Suprapubic skin (tissue), 4 donors: ENCODE data around the gene TMEM225B. TPM values are rescaled to one million over a fixed set of nuclear protein-coding genes. Genes with fewer than 3 reads are reported as not detected.

Experiments
- DNase-seq, 2 donors: peaks; one replicate each; pipeline ENCODE4 v3.0.0-alpha.2; 2019; ENCODE audit warnings: low spot score in 2 of 2
- H3K27ac ChIP-seq: fragments of 200-600 bp; sonication (generic); one replicate; pipeline ENCODE4 v1.5.1; 2019
- H3K27me3 ChIP-seq: fragments of 200-600 bp; sonication (generic); one replicate; pipeline ENCODE4 v1.5.1; 2019
- H3K36me3 ChIP-seq: fragments of 200-600 bp; sonication (generic); one replicate; pipeline ENCODE4 v1.5.1; 2019
- H3K4me1 ChIP-seq: fragments of 200-600 bp; sonication (generic); one replicate; pipeline ENCODE4 v1.5.1; 2019
- H3K4me3 ChIP-seq: fragments of 200-600 bp; sonication (generic); one replicate; pipeline ENCODE4 v1.5.1; 2019; ENCODE audit warnings: mild to moderate bottlenecking
- H3K9me3 ChIP-seq: fragments of 200-600 bp; sonication (generic); one replicate; pipeline ENCODE4 v1.5.1; 2019
- EP300 ChIP-seq: sonication (generic); formaldehyde crosslinking; IDR thresholded peaks from one replicate; pipeline ENCODE4 v1.6.1; 2017; ENCODE audit warnings: antibody characterized with exemption
- POLR2A ChIP-seq, 2 donors: fragments of 450-650 bp; IDR thresholded peaks; one replicate each; pipeline ENCODE4 v1.6.1; 2017; ENCODE audit warnings: antibody characterized with exemption in 2 of 2, mild to moderate bottlenecking in 2 of 2, moderate library complexity in 2 of 2
- POLR2AphosphoS5 ChIP-seq, 3 donors: sonication (generic); formaldehyde crosslinking; IDR thresholded peaks; one replicate each; pipeline ENCODE4 v1.6.1; 2017; ENCODE audit warnings: antibody characterized with exemption in 3 of 3
- WGBS: methylation state at CpG from one replicate; pipeline ENCODE4 v1.1.5; 2018; 5-methylcytosine and 5-hydroxymethylcytosine counted together
- total RNA-seq, 4 donors: library from RNA; depleted of rRNA; stranded (reverse); fragments of >200 nt; gene quantifications; one replicate each; pipeline ENCODE4 v1.1.0, GENCODE V29; 2016
- TF ChIP-seq, protein P1 (sequence below), 2 donors: fragments of 200-600 bp in 1 of 2; fragments of 450-650 bp in 1 of 2; sonication (generic) in 1 of 2; IDR thresholded peaks; one replicate each; pipeline ENCODE4 v1.5.1; 2016 to 2019; ENCODE audit warnings: antibody characterized with exemption in 2 of 2, mild to moderate bottlenecking in 1 of 2, moderate library complexity in 1 of 2

The TMEM225B gene
- total RNA-seq, 4 donors from 2014 or later = 1.4 to 6.8 (median 2.1) TPM

DNA sequence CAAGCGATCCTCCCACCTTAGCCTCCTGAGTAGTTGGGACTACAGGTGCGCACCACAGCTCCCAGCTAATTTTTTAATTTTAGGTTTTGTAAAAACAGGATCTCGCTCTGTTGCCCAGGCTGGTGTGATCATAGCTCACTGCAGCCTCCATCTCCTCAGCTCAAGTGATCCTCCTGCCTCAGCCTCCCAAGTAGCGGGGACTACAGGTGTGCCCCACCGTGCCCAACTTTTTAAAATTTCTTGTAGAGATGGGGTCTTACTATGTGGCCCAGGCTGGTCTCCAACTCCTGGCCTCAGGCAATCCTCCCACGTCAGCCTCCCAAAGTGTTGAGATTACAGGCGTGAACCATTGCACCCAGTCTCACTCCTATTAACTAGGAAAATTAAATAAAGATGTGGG lies 7.5 kb downstream of the TMEM225B start:
- TF ChIP-seq POLR2AphosphoS5 (IDR thresholded peaks at IDR 0.05) (no peak), POLR2A (IDR thresholded peaks at IDR 0.05) (no peak)
- Histone ChIP-seq H3K4me1 (no peaks in the 10 kb centered on the region), H3K27me3 (no peaks in the 10 kb centered on the region), H3K36me3 (no peaks in the 10 kb centered on the region), H3K9me3 (no peaks in the 10 kb centered on the region), H3K4me3 (no peak overlapping the region), H3K27ac (no peak overlapping the region)
- DNase-seq = no peak
- whole genome bisulfite sequencing = 83% methylated on average over 7 of the region's 7 CpGs

DNA sequence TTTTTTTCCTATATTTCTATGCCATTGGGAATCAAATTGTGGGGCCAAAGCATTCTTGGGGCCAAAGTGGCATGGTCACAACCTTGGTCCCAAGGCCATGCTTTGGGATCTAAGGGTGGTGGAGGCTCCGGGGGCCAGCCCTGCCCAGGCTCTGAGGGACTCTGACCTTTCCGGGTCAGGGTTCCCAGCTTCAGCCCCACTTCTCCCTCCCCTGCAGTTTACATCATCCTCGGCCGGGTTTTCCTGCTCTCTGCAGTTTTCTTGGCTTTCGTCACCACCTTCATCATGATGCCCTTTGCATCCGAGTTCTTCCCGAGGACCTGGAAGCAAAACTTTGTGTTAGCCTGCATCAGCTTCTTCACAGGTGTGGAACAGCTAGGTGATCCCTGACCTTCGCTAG lies 8.5 kb downstream of the TMEM225B start:
- H3K27ac ChIP-seq = no peak overlapping the region
- 89% methylated on average over 8 of the region's 8 CpGs for WGBS

DNA sequence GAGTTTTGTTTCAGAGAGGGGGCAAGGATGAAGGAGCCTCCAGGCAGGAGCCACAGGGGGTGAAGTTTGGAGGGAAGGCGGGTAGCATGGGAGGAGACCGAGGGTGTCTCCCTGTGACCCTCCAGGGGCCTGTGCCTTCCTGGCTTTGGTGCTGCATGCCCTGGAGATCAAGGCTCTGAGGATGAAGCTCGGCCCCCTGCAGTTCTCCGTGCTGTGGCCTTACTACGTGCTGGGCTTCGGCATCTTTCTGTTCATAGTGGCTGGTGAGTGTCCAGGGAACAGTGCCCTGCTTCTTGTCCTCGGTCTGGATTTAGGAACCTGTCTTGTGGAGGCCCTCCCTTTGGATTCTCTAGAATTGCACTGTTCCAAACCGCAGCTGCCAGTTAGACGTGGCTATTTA lies 9.5 kb downstream of the TMEM225B start:
- TF ChIP-seq EP300 (no peak), POLR2AphosphoS5 (IDR thresholded peaks at IDR 0.05) (no peak), POLR2A (IDR thresholded peaks at IDR 0.05) (no peak)
- TF ChIP-seq, protein P1, sequence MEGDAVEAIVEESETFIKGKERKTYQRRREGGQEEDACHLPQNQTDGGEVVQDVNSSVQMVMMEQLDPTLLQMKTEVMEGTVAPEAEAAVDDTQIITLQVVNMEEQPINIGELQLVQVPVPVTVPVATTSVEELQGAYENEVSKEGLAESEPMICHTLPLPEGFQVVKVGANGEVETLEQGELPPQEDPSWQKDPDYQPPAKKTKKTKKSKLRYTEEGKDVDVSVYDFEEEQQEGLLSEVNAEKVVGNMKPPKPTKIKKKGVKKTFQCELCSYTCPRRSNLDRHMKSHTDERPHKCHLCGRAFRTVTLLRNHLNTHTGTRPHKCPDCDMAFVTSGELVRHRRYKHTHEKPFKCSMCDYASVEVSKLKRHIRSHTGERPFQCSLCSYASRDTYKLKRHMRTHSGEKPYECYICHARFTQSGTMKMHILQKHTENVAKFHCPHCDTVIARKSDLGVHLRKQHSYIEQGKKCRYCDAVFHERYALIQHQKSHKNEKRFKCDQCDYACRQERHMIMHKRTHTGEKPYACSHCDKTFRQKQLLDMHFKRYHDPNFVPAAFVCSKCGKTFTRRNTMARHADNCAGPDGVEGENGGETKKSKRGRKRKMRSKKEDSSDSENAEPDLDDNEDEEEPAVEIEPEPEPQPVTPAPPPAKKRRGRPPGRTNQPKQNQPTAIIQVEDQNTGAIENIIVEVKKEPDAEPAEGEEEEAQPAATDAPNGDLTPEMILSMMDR (IDR thresholded peaks at IDR 0.05) = no peak
- Histone ChIP-seq H3K4me3 (no peak overlapping the region), H3K4me1 (no peaks in the 10 kb centered on the region), H3K36me3 (no peaks in the 10 kb centered on the region), H3K27me3 (no peaks in the 10 kb centered on the region), H3K27ac (no peak overlapping the region), H3K9me3 (no peaks in the 10 kb centered on the region)
- DNase-seq = no peak
- WGBS = 79% methylated on average over 9 of the region's 9 CpGs

More for the DNA sequence above, 8.5 kb downstream of the TMEM225B start:
- Histone ChIP-seq H3K4me1 (no peaks in the 10 kb centered on the region), H3K4me3 (no peak overlapping the region), H3K36me3 (no peaks in the 10 kb centered on the region), H3K9me3 (no peaks in the 10 kb centered on the region), H3K27me3 (no peaks in the 10 kb centered on the region)
- TF ChIP-seq, protein P1 (IDR thresholded peaks at IDR 0.05) = no peak
- TF ChIP-seq POLR2A (IDR thresholded peaks at IDR 0.05) (no peak), EP300 (no peak), POLR2AphosphoS5 (IDR thresholded peaks at IDR 0.05) (no peak)
- no peak for DNase-seq

DNA sequence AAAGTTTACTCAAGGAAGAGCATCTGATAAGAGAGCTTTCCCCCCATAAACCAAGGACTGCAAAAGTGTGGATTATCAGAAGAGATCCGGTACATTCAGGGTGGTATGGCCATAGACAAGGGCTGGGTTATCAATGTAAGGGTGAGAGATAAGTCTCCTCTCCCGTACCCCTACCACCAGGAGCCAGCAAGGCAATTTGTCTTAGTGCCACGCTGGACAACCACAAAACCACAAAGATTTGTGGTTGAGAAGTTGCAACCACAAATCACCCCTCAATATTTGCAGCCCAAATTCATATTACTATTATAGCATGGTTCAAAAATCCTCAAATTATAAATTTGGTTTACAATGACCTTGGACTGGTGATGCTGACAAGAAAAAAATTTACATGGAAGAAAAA lies 16.4 kb downstream of the TMEM225B start:
- Histone ChIP-seq H3K27me3 (no peaks in the 10 kb centered on the region), H3K36me3 (peaks cover 11% of the 10 kb centered on the region), H3K27ac (no peak overlapping the region), H3K4me3 (no peak overlapping the region), H3K9me3 (no peaks in the 10 kb centered on the region), H3K4me1 (peaks cover 20% of the 10 kb centered on the region)
- TF ChIP-seq POLR2A (IDR thresholded peaks at IDR 0.05) = no peak
- TF ChIP-seq EP300 = no peak
- no peak for TF ChIP-seq POLR2AphosphoS5 (IDR thresholded peaks at IDR 0.05)
- TF ChIP-seq, protein P1 (IDR thresholded peaks at IDR 0.05) = no peak
- WGBS = 68% methylated on average over 3 of the region's 3 CpGs
- DNase-seq = no peak

DNA sequence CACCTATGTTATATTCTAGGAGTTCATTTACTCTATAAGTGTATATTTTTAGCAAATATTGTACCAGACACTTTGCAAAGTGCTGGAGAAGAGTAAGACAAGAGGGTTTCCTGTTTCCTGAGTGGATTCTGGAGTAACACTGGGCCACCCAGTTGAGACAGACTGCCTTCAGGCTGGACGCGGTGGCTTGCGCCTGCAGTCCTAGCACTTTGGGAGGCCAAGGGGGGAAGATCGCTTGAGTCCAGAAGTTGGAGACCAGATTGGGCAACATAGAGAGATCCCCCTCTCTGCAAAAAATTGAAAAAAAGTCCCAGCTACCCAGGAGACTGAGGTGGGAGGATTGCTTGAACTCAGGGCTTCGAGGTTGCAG lies 17.9 kb downstream of the TMEM225B start:
- Histone ChIP-seq H3K27me3 (no peaks in the 10 kb centered on the region), H3K4me3 (peak overlapping the region; percentile 75), H3K9me3 (no peaks in the 10 kb centered on the region), H3K4me1 (peaks cover 20% of the 10 kb centered on the region), H3K27ac (no peak overlapping the region), H3K36me3 (peaks cover 26% of the 10 kb centered on the region)
- 84% methylated on average over 5 of the region's 5 CpGs for WGBS
- DNase-seq = no peak
- no peak for TF ChIP-seq POLR2A (IDR thresholded peaks at IDR 0.05)
- no peak for TF ChIP-seq POLR2AphosphoS5 (IDR thresholded peaks at IDR 0.05)
- no peak for TF ChIP-seq EP300
- TF ChIP-seq, protein P1 (IDR thresholded peaks at IDR 0.05) = no peak
